Caco-2 (cell line): ENCODE measurements around the gene SCYL1. TPM values are rescaled to one million over a fixed set of nuclear protein-coding genes. Genes with fewer than 3 reads are reported as not detected.
"Not testable (repeated sequence)": the region's sequence is repeated elsewhere in the genome, so short reads cannot be mapped to it uniquely, and the experiment has no call there.

Experiments used
- BruUV-seq: library from RNA; stranded (reverse); fragments of 400-500 nt; replicated peaks from 2 replicates; lab custom pipeline; 2021; lab: Mats Ljungman, UMichigan
- CTCF ChIA-PET: fragments of 300-600 bp; sonication (Branson Sonifier 250); formaldehyde crosslinking; loops from one replicate; lab custom pipeline; 2022; ENCODE audit warnings: antibody characterized with exemption; lab: Charles Lee
- POLR2A ChIA-PET: fragments of 300-600 bp; sonication (Branson Sonifier 250); formaldehyde crosslinking; loops from one replicate; lab custom pipeline; 2022; ENCODE audit warnings: antibody characterized with exemption; lab: Charles Lee
- DNase-seq, 2 experiments: peaks; one replicate each; pipeline versions ENCODE4 v3.0.0 to v3.0.0-alpha.2; 2020 to 2022
- H3K27me3 ChIP-seq: replicated peaks from 2 replicates; pipeline ENCODE4 v1.6.0; 2011; ENCODE audit warnings: low read length; ENCODE audit not compliant: control insufficient read depth, insufficient read depth
- H3K36me3 ChIP-seq: 2 replicates; pipeline ENCODE4 v1.5.1; 2011; ENCODE audit warnings: low read length; ENCODE audit not compliant: control insufficient read depth, insufficient read depth
- H3K4me1 ChIP-seq: fragments of 250-450 bp; sonication (Bioruptor Pico); 2 replicates; pipeline ENCODE4 v1.5.1; 2020; ENCODE audit warnings: mild to moderate bottlenecking
- H3K4me3 ChIP-seq: 2 replicates; pipeline ENCODE4 v1.5.1; 2011; ENCODE audit warnings: low read depth, mild to moderate bottlenecking, control low read depth, low read length
- H3K9me3 ChIP-seq: fragments of 250-450 bp; sonication (Bioruptor Pico); 2 replicates; pipeline ENCODE4 v1.5.1; 2020; ENCODE audit warnings: mild to moderate bottlenecking, moderate library complexity
- H3K27ac Mint-ChIP-seq: one replicate; pipeline ENCODE4 v1.8.0; 2022; ENCODE audit warnings: mixed read lengths; ENCODE audit not compliant: unreplicated experiment
- H3K27me3 Mint-ChIP-seq: one replicate; pipeline ENCODE4 v1.8.0; 2022; ENCODE audit warnings: mixed read lengths; ENCODE audit not compliant: insufficient read depth, unreplicated experiment
- H3K36me3 Mint-ChIP-seq: one replicate; pipeline ENCODE4 v1.8.0; 2022; ENCODE audit warnings: mild to moderate bottlenecking, mixed read lengths; ENCODE audit not compliant: insufficient read depth, unreplicated experiment
- H3K4me1 Mint-ChIP-seq: one replicate; pipeline ENCODE4 v1.8.0; 2022; ENCODE audit warnings: low read depth, mixed read lengths; ENCODE audit not compliant: unreplicated experiment
- H3K4me3 Mint-ChIP-seq: one replicate; pipeline ENCODE4 v1.8.0; 2022; ENCODE audit warnings: mild to moderate bottlenecking, moderate library complexity, mixed read lengths; ENCODE audit not compliant: unreplicated experiment
- H3K9me3 Mint-ChIP-seq: one replicate; pipeline ENCODE4 v1.8.0; 2022; ENCODE audit warnings: mixed read lengths; ENCODE audit not compliant: unreplicated experiment
- CTCF ChIP-seq, 2 experiments: fragments of 200-600 bp in 1 of 2; IDR thresholded peaks; 1 replicate in 1 of 2; 2 replicates in 1 of 2; pipeline versions ENCODE4 v1.5.1 to v1.8.0; 2011 to 2022; ENCODE audit warnings: antibody characterized with exemption in 1 of 2, control low read depth in 1 of 2, inconsistent platforms in 1 of 2, low read depth in 1 of 2, low read length in 1 of 2, mild to moderate bottlenecking in 1 of 2, moderate library complexity in 1 of 2; ENCODE audit not compliant: insufficient read depth in 1 of 2, severe bottlenecking in 1 of 2, unreplicated experiment in 1 of 2
- intact Hi-C: fragments of 100-400 bp; cut with micrococcal nuclease; formaldehyde crosslinking; loops from one replicate; pipeline ENCODE4 v1.10.0; 2022; ENCODE audit not compliant: unreplicated experiment
- total RNA-seq: library from RNA; stranded (reverse); gene quantifications from 2 replicates; pipeline ENCODE4 v1.2.3, GENCODE V29; 2022

Gene SCYL1
- total RNA-seq, 1 experiment from 2014 or later, result 123 TPM

GRCh38 chr11:65516135-65516968 lies 8.5 kb upstream of the SCYL1 start:
- H3K4me1 ChIP-seq, result peaks cover 5% of the 10 kb centered on the region
- intact Hi-C loops, result no loop called here
- no peak overlapping the region for H3K4me3 ChIP-seq
- no peaks in the 10 kb centered on the region for H3K9me3 ChIP-seq
- peaks cover 9% of the 10 kb centered on the region for H3K4me1 Mint-ChIP-seq
- H3K27me3 Mint-ChIP-seq, result no peaks in the 10 kb centered on the region
- H3K27ac Mint-ChIP-seq, result peak overlapping the region; percentile 3
- CTCF ChIA-PET, result no interaction called here
- no peak for DNase-seq
- H3K4me3 Mint-ChIP-seq, result no peak overlapping the region
- no peaks in the 10 kb centered on the region for H3K36me3 ChIP-seq
- no peak for TF ChIP-seq CTCF (IDR thresholded peaks at IDR 0.05; ENCODE audit: insufficient read depth in 1 of 2, low read depth in 1 of 2, low read length in 1 of 2, severe bottlenecking in 1 of 2, unreplicated experiment in 1 of 2)
- peaks cover 12% of the 10 kb centered on the region for H3K9me3 Mint-ChIP-seq
- no peaks in the 10 kb centered on the region for H3K27me3 ChIP-seq
- POLR2A ChIA-PET, result interaction anchor here (0.6 to 1.1 kb wide), 2 partner anchors 9 to 1787 kb away, joined by 4 to 9 read pairs; partner anchors contain the start of gene SSH3
- H3K36me3 Mint-ChIP-seq, result peaks cover 13% of the 10 kb centered on the region
- no TSS peak for BruUV-seq

GRCh38 chr11:65518941-65519549 lies 5.8 kb upstream of the SCYL1 start:
- Mint-ChIP-seq H3K9me3 (peaks cover 12% of the 10 kb centered on the region), H3K4me1 (peaks cover 26% of the 10 kb centered on the region), H3K36me3 (peaks cover 12% of the 10 kb centered on the region)
- H3K27me3 Mint-ChIP-seq, H3K36me3 ChIP-seq, H3K27ac Mint-ChIP-seq, H3K4me3 Mint-ChIP-seq, intact Hi-C loops, H3K4me3 ChIP-seq, BruUV-seq, H3K27me3 ChIP-seq, H3K9me3 ChIP-seq, DNase-seq: not testable (repeated sequence)
- H3K4me1 ChIP-seq, result peaks cover 28% of the 10 kb centered on the region
- CTCF ChIA-PET, result interaction anchor here (0.6 to 0.7 kb wide), 2 partner anchors 96 to 214 kb away, joined by 5 read pairs; partner anchors contain the start of gene NEAT1
- POLR2A ChIA-PET, result interaction anchor here (0.7 kb wide), 1 partner anchor 441 kb away, joined by 5 read pairs; no protein-coding TSS in a partner anchor

- intact Hi-C loops, result loop anchor here (2.0 kb wide), 1 partner anchor 49 kb away; the partner anchor contains the start of gene ZNRD2
- H3K9me3 Mint-ChIP-seq, H3K9me3 ChIP-seq, BruUV-seq, H3K27me3 Mint-ChIP-seq, H3K36me3 ChIP-seq, DNase-seq, H3K27me3 ChIP-seq, CTCF ChIA-PET: not testable (repeated sequence)
- peak overlapping the region; percentile 36 for H3K4me3 ChIP-seq
- POLR2A ChIA-PET, result interaction anchor here (0.7 kb wide), 1 partner anchor 247 kb away, joined by 4 read pairs; no protein-coding TSS in a partner anchor
- H3K27ac Mint-ChIP-seq, result peak overlapping the region; percentile 95
- peaks cover 19% of the 10 kb centered on the region for H3K36me3 Mint-ChIP-seq
- H3K4me1 ChIP-seq, result peaks cover 42% of the 10 kb centered on the region
- peaks cover 25% of the 10 kb centered on the region for H3K4me1 Mint-ChIP-seq
- H3K4me3 Mint-ChIP-seq, result peak overlapping the region; percentile 88
These were observed 2.9 kb upstream of the SCYL1 start for GRCh38 chr11:65521777-65522521.

GRCh38 chr11:65522718-65523630 lies 1.9 kb upstream of the SCYL1 start:
- BruUV-seq, H3K27me3 Mint-ChIP-seq, H3K9me3 Mint-ChIP-seq, CTCF ChIA-PET, H3K36me3 ChIP-seq, H3K9me3 ChIP-seq, H3K27me3 ChIP-seq: not testable (repeated sequence)
- Mint-ChIP-seq H3K4me1 (peaks cover 25% of the 10 kb centered on the region), H3K36me3 (peaks cover 29% of the 10 kb centered on the region), H3K4me3 (peak overlapping the region; percentile 88), H3K27ac (peak overlapping the region; percentile 95)
- peak overlapping the region; percentile 36 for H3K4me3 ChIP-seq
- POLR2A ChIA-PET, result interaction anchor here (0.7 kb wide), 1 partner anchor 248 kb away, joined by 4 read pairs; no protein-coding TSS in a partner anchor
- peaks cover 42% of the 10 kb centered on the region for H3K4me1 ChIP-seq
- DNase-seq, result peak; percentile 74 to 79
- intact Hi-C loops, result loop anchor here (2.0 kb wide), 1 partner anchor 48 kb away; the partner anchor contains the start of gene ZNRD2

- POLR2A ChIA-PET, result interaction anchor here (0.5 to 1.6 kb wide), 2 partner anchors 16 to 27 kb away, joined by 3 read pairs; no protein-coding TSS in a partner anchor
- H3K27ac Mint-ChIP-seq, result peak overlapping the region; percentile 95
- H3K36me3 ChIP-seq, H3K9me3 ChIP-seq, H3K27me3 Mint-ChIP-seq, H3K27me3 ChIP-seq, DNase-seq, CTCF ChIA-PET, H3K9me3 Mint-ChIP-seq, BruUV-seq: not testable (repeated sequence)
- peak overlapping the region; percentile 88 for H3K4me3 Mint-ChIP-seq
- H3K36me3 Mint-ChIP-seq, result peaks cover 30% of the 10 kb centered on the region
- H3K4me1 Mint-ChIP-seq, result peaks cover 26% of the 10 kb centered on the region
- intact Hi-C loops, result loop anchor here (2.0 kb wide), 1 partner anchor 47 kb away; the partner anchor contains the start of gene ZNRD2
- H3K4me3 ChIP-seq, result peak overlapping the region; percentile 23; the same call in 1 of the 2 replicates
- peaks cover 42% of the 10 kb centered on the region for H3K4me1 ChIP-seq
These were observed 1.3 kb upstream of the SCYL1 start for GRCh38 chr11:65523631-65523968.
